K562 (cell line): ENCODE measurements around the gene OPA3. TPM values are rescaled to one million over a fixed set of nuclear protein-coding genes. Genes with fewer than 3 reads are reported as not detected.

Experiments
- ATAC-seq: fragments of 200-7000 bp; cut with Tn5 transposase; 3 replicates; pipeline ENCODE4 v1.9.1; 2020; ENCODE audit warnings: moderate library complexity
- BruUV-seq: library from RNA; stranded (reverse); fragments of 400-500 nt; replicated peaks from 2 replicates; lab custom pipeline; 2021; lab: Mats Ljungman, UMichigan
- CTCF ChIA-PET: fragments of 300-600 bp; formaldehyde crosslinking; extraction: SDS; loops from one replicate; lab custom pipeline; 2021; ENCODE audit warnings: low intra/inter-chr PET ratio; lab: Yijun Ruan, JAX
- POLR2A ChIA-PET: fragments of 300-600, 350-650 bp; sonication (Branson Sonifier 250); formaldehyde crosslinking; extraction: SDS; loops from one replicate; lab custom pipeline; 2021; ENCODE audit warnings: antibody characterized with exemption, inconsistent platforms; lab: Yijun Ruan, JAX
- DNase-seq, 4 experiments: peaks; one replicate each; pipeline versions ENCODE4 v3.0.0 to v3.0.0-alpha.2; 2011 to 2018; ENCODE audit warnings: low spot score in 3 of 4, mixed read lengths in 3 of 4; ENCODE audit errors: extremely low read depth in 1 of 4
- FAIRE-seq: peaks from 2 replicates; lab custom pipeline; 2011; peaks lifted over from hg19 to GRCh38; lab: Jason Lieb, UNC
- H2AFZ ChIP-seq: 2 replicates; pipeline ENCODE4 v1.6.0; 2011; ENCODE audit warnings: low read depth, low read length, control low read depth, inconsistent platforms
- H3K27ac ChIP-seq: fragments of 200-600 bp; 3 replicates; pipeline ENCODE4 v1.8.0; 2011; ENCODE audit warnings: low read depth, mild to moderate bottlenecking, control low read depth, inconsistent platforms, low read length, moderate library complexity, mixed read lengths; ENCODE audit errors: extremely low read depth
- H3K27me3 ChIP-seq, 2 experiments: fragments of 300-600 bp in 1 of 2; 2 replicates in 1 of 2; 3 replicates in 1 of 2; pipeline versions ENCODE4 v1.6.0 to v1.8.0; 2011; ENCODE audit warnings: inconsistent platforms in 2 of 2, low read length in 2 of 2, mild to moderate bottlenecking in 1 of 2, mixed read lengths in 1 of 2, moderate library complexity in 1 of 2; ENCODE audit not compliant: control insufficient read depth in 2 of 2, insufficient read depth in 2 of 2
- H3K36me3 ChIP-seq: fragments of 300-600 bp; 3 replicates; pipeline ENCODE4 v1.8.0; 2011; ENCODE audit warnings: mild to moderate bottlenecking, low read length, inconsistent platforms; ENCODE audit not compliant: control insufficient read depth, insufficient read depth
- H3K4me1 ChIP-seq, 2 experiments: fragments of 200-600 bp in 1 of 2; replicated peaks in 1 of 2; 2 replicates in 1 of 2; 3 replicates in 1 of 2; pipeline versions ENCODE4 v1.5.1 to v1.8.0; 2011; ENCODE audit warnings: inconsistent platforms in 2 of 2, low read length in 2 of 2, mild to moderate bottlenecking in 1 of 2, mixed read lengths in 1 of 2, moderate library complexity in 1 of 2; ENCODE audit not compliant: control insufficient read depth in 2 of 2, insufficient read depth in 2 of 2
- H3K4me2 ChIP-seq: 2 replicates; pipeline ENCODE4 v1.6.1; 2011; ENCODE audit warnings: low read length, control low read depth, inconsistent platforms, mixed read lengths; ENCODE audit not compliant: insufficient read depth
- H3K4me3 ChIP-seq: fragments of 200-600 bp; sonication (generic), shearing (Covaris generic); 2 replicates; pipeline ENCODE4 v1.5.1; 2016; ENCODE audit warnings: control low read depth, inconsistent platforms
- H3K79me2 ChIP-seq: fragments of 200-600 bp; 3 replicates; pipeline ENCODE4 v1.8.0; 2011; ENCODE audit warnings: low read length, inconsistent platforms; ENCODE audit not compliant: control insufficient read depth, insufficient read depth
- H3K9ac ChIP-seq, 2 experiments: 2 replicates each; pipeline versions ENCODE4 v1.6.0 to v1.6.1; 2011; ENCODE audit warnings: low read depth in 2 of 2, low read length in 2 of 2, control low read depth in 1 of 2, inconsistent platforms in 1 of 2, mild to moderate bottlenecking in 1 of 2, mixed read lengths in 1 of 2; ENCODE audit not compliant: insufficient read depth in 1 of 2
- H3K9me1 ChIP-seq: one replicate; pipeline ENCODE4 v1.6.0; 2011; ENCODE audit warnings: inconsistent platforms, mild to moderate bottlenecking, low read length, moderate library complexity; ENCODE audit not compliant: control insufficient read depth, insufficient read depth
- H3K9me3 ChIP-seq: replicated peaks from 2 replicates; pipeline ENCODE4 v1.5.1; 2011; ENCODE audit warnings: low read depth, low read length, inconsistent platforms; ENCODE audit not compliant: control insufficient read depth, insufficient read depth
- H4K20me1 ChIP-seq: replicated peaks from 2 replicates; pipeline ENCODE4 v1.6.1; 2011; ENCODE audit warnings: low read length, inconsistent platforms, mixed read lengths; ENCODE audit not compliant: control insufficient read depth, insufficient read depth
- BACH1 ChIP-seq: fragments of 200-800 bp; sonication (Bioruptor generic); IDR thresholded peaks from 2 replicates; pipeline ENCODE4 v1.6.1; 2016; ENCODE audit warnings: missing genetic modification characterization, missing compliant biosample characterization
- CCNT2 ChIP-seq: IDR thresholded peaks from 2 replicates; pipeline ENCODE4 v1.6.1; 2011; ENCODE audit warnings: borderline replicate concordance, low read depth, mild to moderate bottlenecking, moderate library complexity, mixed read lengths, low read length; ENCODE audit not compliant: insufficient read length; ENCODE audit errors: extremely low read depth
- DACH1 ChIP-seq: fragments of 450-650 bp; IDR thresholded peaks from 2 replicates; pipeline ENCODE4 v1.6.1; 2018; ENCODE audit not compliant: partially characterized antibody
- ELF2 ChIP-seq: fragments of 250-450 bp; sonication (Bioruptor Pico); IDR thresholded peaks from 2 replicates; pipeline ENCODE4 v1.5.0; 2021; ENCODE audit warnings: mild to moderate bottlenecking
- ELK1 ChIP-seq: sonication (generic); formaldehyde crosslinking; IDR thresholded peaks from 2 replicates; pipeline ENCODE4 v1.8.1; 2022; ENCODE audit warnings: missing genetic modification reagents
- FOS ChIP-seq: IDR thresholded peaks from 3 replicates; pipeline ENCODE4 v1.6.1; 2011; ENCODE audit not compliant: insufficient read length; ENCODE audit errors: extremely low read depth
- HDAC3 ChIP-seq: fragments of 450-650 bp; IDR thresholded peaks from 2 replicates; pipeline ENCODE4 v1.6.1; 2018; ENCODE audit warnings: borderline replicate concordance, mild to moderate bottlenecking, moderate library complexity; ENCODE audit not compliant: partially characterized antibody
- HDAC8 ChIP-seq: fragments of 450-650 bp; IDR thresholded peaks from 2 replicates; pipeline ENCODE4 v1.6.1; 2016; ENCODE audit warnings: mild to moderate bottlenecking, missing genetic modification characterization, moderate library complexity, missing compliant biosample characterization
- HNRNPLL ChIP-seq: fragments of 200-400 bp; formaldehyde crosslinking; IDR thresholded peaks from 2 replicates; pipeline ENCODE4 v1.6.1; 2017; ENCODE audit warnings: low read length, low read depth, mild to moderate bottlenecking; ENCODE audit not compliant: poor library complexity, severe bottlenecking
- PHF21A ChIP-seq: fragments of 450-650 bp; IDR thresholded peaks from 2 replicates; pipeline ENCODE4 v1.6.1; 2017; ENCODE audit warnings: low read depth, borderline replicate concordance
- PHTF2 ChIP-seq: fragments of 250-450 bp; sonication (Bioruptor Pico); IDR thresholded peaks from 2 replicates; pipeline ENCODE4 v1.5.0; 2021; ENCODE audit warnings: mild to moderate bottlenecking
- RBFOX2 ChIP-seq: fragments of 200-400 bp; formaldehyde crosslinking; IDR thresholded peaks from 2 replicates; pipeline ENCODE4 v1.6.1; 2017; ENCODE audit warnings: low read depth, mild to moderate bottlenecking, low read length, moderate library complexity
- SREBF1 ChIP-seq: fragments of 150-350 bp; IDR thresholded peaks from 2 replicates; pipeline ENCODE4 v1.6.1; 2014; ENCODE audit warnings: antibody characterized with exemption, low read depth, low read length, borderline replicate concordance
- ZKSCAN1 ChIP-seq: fragments of 150-350 bp; IDR thresholded peaks from 2 replicates; pipeline ENCODE4 v1.6.1; 2016; ENCODE audit warnings: low read depth, low read length
- WGBS: fragments of 100-300 bp; shearing (Covaris generic); methylation state at CpG from one replicate; pipeline ENCODE4 v1.1.6; 2016; ENCODE audit warnings: low coverage, mixed read lengths; ENCODE audit not compliant: insufficient coverage; ENCODE audit errors: missing lambda C conversion rate; 5-methylcytosine and 5-hydroxymethylcytosine counted together
- in situ Hi-C: fragments of 300-500 bp; cut with MboI; formaldehyde crosslinking; loops from 4 replicates; pipeline ENCODE4 v1.15.0; 2018; ENCODE audit warnings: inconsistent platforms, mixed read lengths
- intact Hi-C: fragments of 100-400 bp; cut with micrococcal nuclease; formaldehyde crosslinking; loops from 2 replicates; pipeline ENCODE4 v1.14.2; 2022
- polyA plus RNA-seq, 8 experiments: library from polyadenylated mRNA; depleted of rRNA in 4 of 8; stranded (reverse) in 5 of 8; unstranded in 3 of 8; fragments of >200 nt; fragmentation: Nextera tagmentation in 2 of 8; fragmentation: Illumina TruSeq in 1 of 8; extraction: Ambion mirVana in 2 of 8; extraction: Trizol in 1 of 8; gene quantifications; 2 replicates each; pipeline versions ENCODE4 v1.2.1 to v1.2.3, GENCODE V29; 2011 to 2014; ENCODE audit warnings: inconsistent platforms in 1 of 8, missing spikeins in 1 of 8
- total RNA-seq, 7 experiments: library from RNA; depleted of rRNA in 6 of 7; stranded (reverse); fragments of >200 nt in 6 of 7; fragmentation: Illumina TruSeq in 2 of 7; extraction: Trizol in 2 of 7; gene quantifications; 2 replicates each; pipeline versions ENCODE4 v1.2.1 to v1.2.3, GENCODE V29; 2011 to 2021; ENCODE audit warnings: low replicate concordance in 1 of 7
- TF ChIP-seq, protein P1 (sequence below): sonication (generic); formaldehyde crosslinking; IDR thresholded peaks from 2 replicates; pipeline ENCODE4 v1.8.0; 2022; ENCODE audit warnings: mild to moderate bottlenecking, low read depth, missing genetic modification reagents
- TF ChIP-seq, protein P2 (sequence below): fragments of 250-450 bp; sonication (Bioruptor Pico); IDR thresholded peaks from 2 replicates; pipeline ENCODE4 v1.8.0; 2021; ENCODE audit warnings: moderate library complexity, mild to moderate bottlenecking, inconsistent platforms

OPA3 gene
- total and polyA plus RNA-seq, 9 of the 15 experiments (the other 6 are each of a cell fraction or from before 2014, with no cell fraction given) = 1.4 to 18.8 (median 9.0) TPM

DNA sequence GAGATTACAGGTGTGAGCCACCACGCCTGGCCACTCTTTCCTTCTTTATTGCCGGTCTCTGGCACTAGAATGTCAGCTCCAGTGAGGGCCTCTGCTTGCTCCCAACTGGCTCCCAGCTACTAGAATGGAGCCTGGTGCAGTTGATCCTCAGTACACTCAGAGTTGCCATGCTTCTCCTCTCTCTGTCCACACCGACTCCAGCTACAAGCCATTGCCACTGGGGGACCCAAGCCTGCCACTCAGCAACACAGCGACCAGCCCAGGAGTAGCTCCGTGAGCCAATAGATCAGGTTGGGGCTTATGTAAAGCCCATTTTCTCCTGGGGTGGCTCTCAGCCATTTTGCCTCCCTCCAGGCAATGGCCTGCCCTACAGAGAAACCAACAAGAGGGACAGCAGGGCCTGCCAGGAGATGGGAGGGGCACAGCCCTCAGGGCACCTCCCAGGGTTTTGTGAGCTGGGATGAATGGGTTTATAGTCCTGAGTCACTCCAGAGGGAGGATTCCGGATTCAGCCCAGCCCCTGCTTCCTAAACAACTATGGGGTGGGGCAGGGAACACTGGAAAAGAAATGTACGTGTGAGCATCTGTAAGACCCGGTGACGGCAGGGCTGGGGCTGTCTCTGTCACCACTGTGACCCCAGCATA lies 36.5 kb downstream of the OPA3 start:
- 82% methylated on average over 9 of the region's 9 CpGs for WGBS

More for the DNA sequence above, 36.5 kb downstream of the OPA3 start:
- no peaks in the 10 kb centered on the region for H3K27me3 ChIP-seq
- ChIA-PET CTCF (no interaction called here), POLR2A (interaction anchor here (1.3 to 2.4 kb wide), 2 partner anchors 10 to 12 kb away, joined by 5 to 10 read pairs; no protein-coding TSS in a partner anchor)
- H3K9ac ChIP-seq = peak overlapping the region in 1 of 2 experiments; percentile 81; a peak in 2 of 4 replicates
- H3K4me2 ChIP-seq = no peak overlapping the region
- TF ChIP-seq, protein P1, sequence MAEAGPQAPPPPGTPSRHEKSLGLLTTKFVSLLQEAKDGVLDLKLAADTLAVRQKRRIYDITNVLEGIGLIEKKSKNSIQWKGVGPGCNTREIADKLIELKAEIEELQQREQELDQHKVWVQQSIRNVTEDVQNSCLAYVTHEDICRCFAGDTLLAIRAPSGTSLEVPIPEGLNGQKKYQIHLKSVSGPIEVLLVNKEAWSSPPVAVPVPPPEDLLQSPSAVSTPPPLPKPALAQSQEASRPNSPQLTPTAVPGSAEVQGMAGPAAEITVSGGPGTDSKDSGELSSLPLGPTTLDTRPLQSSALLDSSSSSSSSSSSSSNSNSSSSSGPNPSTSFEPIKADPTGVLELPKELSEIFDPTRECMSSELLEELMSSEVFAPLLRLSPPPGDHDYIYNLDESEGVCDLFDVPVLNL = no peak
- TF ChIP-seq RBFOX2 (no peak), ELK1 (CRISPR knock-in tag) (no peak), FOS (no peak), ELF2 (no peak), HDAC8 (tag) (no peak), DACH1 (no peak), PHF21A (no peak), HNRNPLL (no peak), ZKSCAN1 (no peak), CCNT2 (no peak), SREBF1 (no peak), BACH1 (tag) (no peak), HDAC3 (no peak), PHTF2 (CRISPR knock-in tag) (no peak)
- TF ChIP-seq, protein P2, sequence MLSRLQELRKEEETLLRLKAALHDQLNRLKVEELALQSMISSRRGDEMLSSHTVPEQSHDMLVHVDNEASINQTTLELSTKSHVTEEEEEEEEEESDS (CRISPR knock-in tag) = no peak
- no peak overlapping the region for H2AFZ ChIP-seq
- 0 out of 2 replicates have a peak, but pooled peaks cover 3% of the 10 kb centered on the region for H4K20me1 ChIP-seq
- no peak overlapping the region for H3K27ac ChIP-seq
- in situ Hi-C loops = no loop called here
- H3K4me1 ChIP-seq = no peaks in the 10 kb centered on the region; a peak in 2 of 5 replicates
- H3K9me1 ChIP-seq = no peaks in the 10 kb centered on the region
- DNase-seq (peak in 2 of 4 experiments; percentile 5 to 7), FAIRE-seq (no peak), ATAC-seq (no peak)
- intact Hi-C loops = no loop called here
- no peaks in the 10 kb centered on the region for H3K9me3 ChIP-seq
- H3K4me3 ChIP-seq = no peak overlapping the region
- peaks cover 3% of the 10 kb centered on the region; the same call in 2 of the 3 replicates for H3K36me3 ChIP-seq
- BruUV-seq = no TSS peak
- no peaks in the 10 kb centered on the region; the same call in 2 of the 3 replicates for H3K79me2 ChIP-seq
